PC-9 (cell line): ENCODE data around the gene MOSPD3.

Experiments used
- CTCF ChIP-seq: fragments of 200-600 bp; sonication (generic); conservative IDR thresholded peaks from 2 replicates; pipeline ENCODE4 v1.6.1; 2017; ENCODE audit warnings: mixed run types, antibody characterized with exemption, mild to moderate bottlenecking, moderate library complexity
- EZH2 ChIP-seq: fragments of 200-600 bp; sonication (generic); IDR thresholded peaks from 2 replicates; pipeline ENCODE4 v1.8.0; 2017; ENCODE audit warnings: antibody characterized with exemption, low read depth

GRCh38 chr7:100642534-100642907 is 30.2 kb downstream of the MOSPD3 start:
- TF ChIP-seq CTCF, result no peak
- TF ChIP-seq EZH2, result no peak
